GM18505 (cell line): ENCODE measurements around the gene HOTAIR.

Experiments used
- ATAC-seq: cut with Tn5 transposase; IDR thresholded peaks from one replicate; pipeline ENCODE4 v1.9.1; 2021; ENCODE audit not compliant: unreplicated experiment
- POLR2A ChIP-seq: IDR thresholded peaks from 4 replicates; pipeline ENCODE4 v1.6.1; 2011; ENCODE audit warnings: borderline replicate concordance; ENCODE audit not compliant: insufficient read depth, insufficient read length; ENCODE audit errors: extremely low read depth

HOTAIR gene

GRCh38 chr12:53976172-53976822 is 1.5 kb upstream of the HOTAIR start:
- ATAC-seq: no peak
- TF ChIP-seq POLR2A: no peak

GRCh38 chr12:53975479-53976152 is 862 bp upstream of the HOTAIR start:
- no peak for TF ChIP-seq POLR2A
- no peak for ATAC-seq

- no peak for ATAC-seq
- no peak for TF ChIP-seq POLR2A
Observed at GRCh38 chr12:53975064-53975471, 314 bp upstream of the HOTAIR start.

GRCh38 chr12:53973236-53974042 is 1.3 kb downstream of the HOTAIR start:
- ATAC-seq: no peak
- no peak for TF ChIP-seq POLR2A

- no peak for TF ChIP-seq POLR2A
- no peak for ATAC-seq
Observed at GRCh38 chr12:53972722-53973235, 2.0 kb downstream of the HOTAIR start, which contains the start of gene HOXC11. HOXC11 (plus strand) TSS chr12:53973126; CDS start chr12:53973242, 116 bp downstream.

- ATAC-seq: no peak
- no peak for TF ChIP-seq POLR2A
Observed at GRCh38 chr12:53972152-53972702, 2.5 kb downstream of the HOTAIR start.

GRCh38 chr12:53971686-53972085 is 3.1 kb downstream of the HOTAIR start:
- TF ChIP-seq POLR2A: no peak
- no peak for ATAC-seq

- no peak for TF ChIP-seq POLR2A
- ATAC-seq: no peak
Observed at GRCh38 chr12:53971129-53971528, 3.6 kb downstream of the HOTAIR start.

GRCh38 chr12:53970451-53970850 is 4.3 kb downstream of the HOTAIR start:
- ATAC-seq: no peak
- no peak for TF ChIP-seq POLR2A

GRCh38 chr12:53969588-53970259 is 5.0 kb downstream of the HOTAIR start:
- TF ChIP-seq POLR2A: no peak

GRCh38 chr12:53968214-53969127 is 6.3 kb downstream of the HOTAIR start:
- ATAC-seq: no peak
- no peak for TF ChIP-seq POLR2A

More at GRCh38 chr12:53969588-53970259, 5.0 kb downstream of the HOTAIR start:
- no peak for ATAC-seq

GRCh38 chr12:53967421-53967925 is 7.3 kb downstream of the HOTAIR start:
- no peak for TF ChIP-seq POLR2A
- ATAC-seq: no peak
